GM23338 (cell line): ENCODE results near the gene RARG. TPM values are rescaled to one million over a fixed set of nuclear protein-coding genes. Genes with fewer than 3 reads are reported as not detected.

Experiments
- ATAC-seq: fragments of 200-7000 bp; cut with Tn5 transposase; 3 replicates; pipeline ENCODE4 v1.9.1; 2020
- DNase-seq: peaks from one replicate; pipeline ENCODE4 v3.0.0-alpha.2; 2015; ENCODE audit warnings: low spot score
- H2AFZ ChIP-seq: fragments of 200-600 bp; sonication (generic); 2 replicates; pipeline ENCODE4 v1.8.0; 2016; ENCODE audit warnings: antibody characterized with exemption, mild to moderate bottlenecking, moderate library complexity
- H3F3A ChIP-seq: fragments of 200-600 bp; sonication (generic); replicated peaks from 2 replicates; pipeline ENCODE4 v1.8.0; 2017; ENCODE audit warnings: antibody characterized with exemption, mixed run types, low read depth
- H3K27ac ChIP-seq: fragments of 200-600 bp; sonication (generic); 2 replicates; pipeline ENCODE4 v1.6.1; 2016; ENCODE audit warnings: low read depth
- H3K27me3 ChIP-seq: fragments of 200-600 bp; sonication (generic); 2 replicates; pipeline ENCODE4 v1.8.0; 2016; ENCODE audit warnings: mild to moderate bottlenecking, mixed run types, moderate library complexity; ENCODE audit not compliant: insufficient read depth
- H3K36me3 ChIP-seq: fragments of 200-600 bp; sonication (generic); 2 replicates; pipeline ENCODE4 v1.8.0; 2016; ENCODE audit warnings: mild to moderate bottlenecking; ENCODE audit not compliant: insufficient read depth
- H3K4me1 ChIP-seq: fragments of 200-600 bp; sonication (generic); 2 replicates; pipeline ENCODE4 v1.8.0; 2016; ENCODE audit warnings: mild to moderate bottlenecking, moderate library complexity; ENCODE audit not compliant: insufficient read depth
- H3K4me2 ChIP-seq: fragments of 200-600 bp; sonication (generic); 2 replicates; pipeline ENCODE4 v1.7.1; 2017; ENCODE audit warnings: mixed run types
- H3K4me3 ChIP-seq: fragments of 200-600 bp; sonication (generic); 2 replicates; pipeline ENCODE4 v1.6.1; 2016; ENCODE audit warnings: mixed run types
- H3K79me2 ChIP-seq: fragments of 200-600 bp; sonication (generic); replicated peaks from 2 replicates; pipeline ENCODE4 v1.8.0; 2017; ENCODE audit warnings: mild to moderate bottlenecking; ENCODE audit not compliant: insufficient read depth
- H3K9me2 ChIP-seq: fragments of 200-600 bp; sonication (generic); 2 replicates; pipeline ENCODE4 v1.8.0; 2017; ENCODE audit not compliant: insufficient read depth
- H4K20me1 ChIP-seq: fragments of 200-600 bp; sonication (generic); replicated peaks from 2 replicates; pipeline ENCODE4 v1.8.0; 2017; ENCODE audit warnings: mild to moderate bottlenecking; ENCODE audit not compliant: insufficient read depth
- H3K27ac Mint-ChIP-seq: 2 replicates; pipeline ENCODE4 v1.8.0; 2020; ENCODE audit warnings: inconsistent platforms, mild to moderate bottlenecking, moderate library complexity, mixed read lengths
- H3K27me3 Mint-ChIP-seq: 3 replicates; pipeline ENCODE4 v1.8.0; 2022; ENCODE audit warnings: low read depth, mild to moderate bottlenecking, moderate library complexity, mixed read lengths, inconsistent platforms; ENCODE audit not compliant: insufficient read depth, poor library complexity
- H3K36me3 Mint-ChIP-seq: 3 replicates; pipeline ENCODE4 v1.8.0; 2021; ENCODE audit warnings: low read depth, mild to moderate bottlenecking, inconsistent platforms, moderate library complexity, mixed read lengths
- H3K4me1 Mint-ChIP-seq: 3 replicates; pipeline ENCODE4 v1.8.0; 2020; ENCODE audit warnings: mild to moderate bottlenecking, inconsistent platforms, mixed read lengths
- H3K4me3 Mint-ChIP-seq: 3 replicates; pipeline ENCODE4 v1.8.0; 2021; ENCODE audit warnings: moderate library complexity, mild to moderate bottlenecking, inconsistent platforms, mixed read lengths
- H3K9me3 Mint-ChIP-seq: 3 replicates; pipeline ENCODE4 v1.8.0; 2020; ENCODE audit warnings: moderate library complexity, mild to moderate bottlenecking, inconsistent platforms, mixed read lengths
- CREB1 ChIP-seq: fragments of 250-450 bp; sonication (Bioruptor Pico); IDR thresholded peaks from 2 replicates; pipeline ENCODE4 v1.5.0; 2020; ENCODE audit warnings: low read depth, mild to moderate bottlenecking, moderate library complexity
- CTCF ChIP-seq, 2 experiments: fragments of 200-600 bp in 1 of 2; sonication (generic) in 1 of 2; conservative IDR thresholded peaks; 2 replicates each; pipeline versions ENCODE4 v1.5.1 to v1.6.1; 2016 to 2017; ENCODE audit warnings: antibody characterized with exemption in 2 of 2, low read depth in 2 of 2, mild to moderate bottlenecking in 2 of 2, moderate library complexity in 1 of 2
- ETS1 ChIP-seq: IDR thresholded peaks from 2 replicates; pipeline ENCODE4 v1.6.1; 2016; ENCODE audit warnings: antibody characterized with exemption
- EZH2 ChIP-seq: fragments of 200-600 bp; sonication (generic); IDR thresholded peaks from one replicate; pipeline ENCODE4 v1.8.0; 2017; ENCODE audit warnings: antibody characterized with exemption, mild to moderate bottlenecking, low read depth; ENCODE audit not compliant: unreplicated experiment
- EZH2phosphoT487 ChIP-seq: fragments of 200-600 bp; sonication (generic); IDR thresholded peaks from one replicate; pipeline ENCODE4 v1.8.1; 2018; ENCODE audit warnings: antibody characterized with exemption; ENCODE audit not compliant: unreplicated experiment
- JUNB ChIP-seq: IDR thresholded peaks from one replicate; pipeline ENCODE4 v1.6.1; 2016; ENCODE audit warnings: antibody characterized with exemption; ENCODE audit not compliant: unreplicated experiment
- NANOG ChIP-seq: IDR thresholded peaks from 2 replicates; pipeline ENCODE4 v1.6.1; 2016; ENCODE audit warnings: antibody characterized with exemption, borderline replicate concordance
- POLR2AphosphoS5 ChIP-seq: IDR thresholded peaks from 2 replicates; pipeline ENCODE4 v1.6.1; 2016; ENCODE audit warnings: antibody characterized with exemption, low read depth
- REST ChIP-seq: IDR thresholded peaks from one replicate; pipeline ENCODE4 v1.6.1; 2018; ENCODE audit warnings: antibody characterized with exemption; ENCODE audit not compliant: unreplicated experiment
- STAT1 ChIP-seq: IDR thresholded peaks from one replicate; pipeline ENCODE4 v1.6.1; 2016; ENCODE audit warnings: antibody characterized with exemption; ENCODE audit not compliant: unreplicated experiment
- ZNF114 ChIP-seq: fragments of 250-450 bp; sonication (Bioruptor Pico); IDR thresholded peaks from 2 replicates; pipeline ENCODE4 v1.5.0; 2020; ENCODE audit warnings: mild to moderate bottlenecking, moderate library complexity
- ZNF331 ChIP-seq: fragments of 250-450 bp; sonication (Bioruptor Pico); IDR thresholded peaks from 2 replicates; pipeline ENCODE4 v1.5.0; 2020; ENCODE audit warnings: low read depth, mild to moderate bottlenecking, moderate library complexity
- ZNF462 ChIP-seq: fragments of 250-450 bp; sonication (Bioruptor Pico); IDR thresholded peaks from 2 replicates; pipeline ENCODE4 v1.5.0; 2020; ENCODE audit warnings: mild to moderate bottlenecking, moderate library complexity
- polyA plus RNA-seq: library from polyadenylated mRNA; unstranded; fragments of >200 nt; fragmentation: Nextera tagmentation; extraction: Ambion mirVana; gene quantifications from 2 replicates; pipeline ENCODE4 v1.2.1, GENCODE V29; 2016
- total RNA-seq: library from RNA; depleted of rRNA; stranded (reverse); fragments of >200 nt; shearing (Covaris generic); gene quantifications from 2 replicates; pipeline ENCODE4 v1.2.3, GENCODE V29; 2014

Gene RARG
- total and polyA plus RNA-seq, 2 experiments from 2014 or later = 18.5 to 50.2 TPM

- no peak overlapping the region for H3K4me2 ChIP-seq
These were observed 26.1 kb downstream of the RARG start for GRCh38 chr12:53205747-53206419.

More at GRCh38 chr12:53205747-53206419, 26.1 kb downstream of the RARG start:
- TF ChIP-seq ZNF114 (CRISPR knock-in tag) = no peak
- TF ChIP-seq POLR2AphosphoS5 = no peak
- no peak for TF ChIP-seq NANOG
- no peak for TF ChIP-seq CREB1 (CRISPR knock-in tag)
- no peak for TF ChIP-seq CTCF (conservative IDR thresholded peaks at IDR 0.05; ENCODE audit: low read depth in 2 of 2)
- TF ChIP-seq ZNF462 (CRISPR knock-in tag) = no peak
- no peak for TF ChIP-seq EZH2phosphoT487
- TF ChIP-seq ETS1 = no peak
- no peak for TF ChIP-seq ZNF331 (CRISPR knock-in tag)
- no peak for TF ChIP-seq REST
- TF ChIP-seq STAT1 = no peak
- no peak for TF ChIP-seq EZH2
- no peak for TF ChIP-seq JUNB
- H3K27me3 ChIP-seq = peaks cover 8% of the 10 kb centered on the region; the same call in 1 of the 2 replicates
- H2AFZ ChIP-seq = no peak overlapping the region
- peaks cover 7% of the 10 kb centered on the region; the same call in 1 of the 2 replicates for H3F3A ChIP-seq
- Mint-ChIP-seq H3K9me3 (no peaks in the 10 kb centered on the region; the same call in 2 of the 3 replicates), H3K27ac (no peak overlapping the region), H3K4me1 (peaks cover 19% of the 10 kb centered on the region), H3K27me3 (peaks cover 17% of the 10 kb centered on the region), H3K36me3 (peaks cover 15% of the 10 kb centered on the region; the same call in 2 of the 3 replicates), H3K4me3 (no peak overlapping the region)
- no peak overlapping the region for H3K4me3 ChIP-seq
- H3K4me1 ChIP-seq = no peaks in the 10 kb centered on the region; the same call in 1 of the 2 replicates
- H3K79me2 ChIP-seq = no peaks in the 10 kb centered on the region
- no peaks in the 10 kb centered on the region for H3K36me3 ChIP-seq
- no peak overlapping the region for H3K27ac ChIP-seq
- ATAC-seq (no peak; the same call in 2 of the 3 replicates), DNase-seq (no peak)
- no peaks in the 10 kb centered on the region for H3K9me2 ChIP-seq
- no peaks in the 10 kb centered on the region; the same call in 1 of the 2 replicates for H4K20me1 ChIP-seq
